Left colon (tissue), 2 donors: ENCODE measurements around the gene CKMT2. TPM values are rescaled to one million over a fixed set of nuclear protein-coding genes. Genes with fewer than 3 reads are reported as not detected.
"Not testable (repeated sequence)": the region's sequence is repeated elsewhere in the genome, so short reads cannot be mapped to it uniquely, and the experiment has no call there.

Experiments used
- ATAC-seq: fragments of 200-7000 bp; cut with Tn5 transposase; one replicate; pipeline ENCODE4 v1.9.1; 2020; ENCODE audit warnings: mild to moderate bottlenecking, moderate library complexity
- DNase-seq, 2 donors: peaks; one replicate each; pipeline ENCODE4 v3.0.0-alpha.2; 2020
- intact Hi-C, 2 donors: fragments of 100-400 bp; cut with DNase I in 1 of 2; cut with micrococcal nuclease in 1 of 2; formaldehyde crosslinking; loops; one replicate each; pipeline versions ENCODE4 v1.11.2 to v1.14.0; 2022; cut with DNase I, micrococcal nuclease
- total RNA-seq, 2 donors: library from RNA; stranded (reverse); fragmentation: NEBNext Ultra II Directional; extraction: Animal tissue kit (Norgen Biotek cat#: 25700); gene quantifications; one replicate each; pipeline ENCODE4 v1.2.1, GENCODE V29; 2021
- donor health status: DM: no; HTN: no; CAD: no.
- donor health status: DM: yes; HTN: yes; CAD: no.

CKMT2 gene
- total RNA-seq, 2 donors from 2014 or later = 0.64 to 2.0 TPM

- DNase-seq (no peak), ATAC-seq (no peak)
- intact Hi-C loops = no loop called here
Observed at GRCh38 chr5:81290146-81290545, 57.0 kb downstream of the CKMT2 start.

- ATAC-seq (peak; percentile 80), DNase-seq (no peak)
- intact Hi-C loops = no loop called here
Observed at GRCh38 chr5:81292130-81292529, 59.0 kb downstream of the CKMT2 start.

- DNase-seq, ATAC-seq, intact Hi-C loops: not testable (repeated sequence)
Observed at GRCh38 chr5:81294021-81294420, 60.9 kb downstream of the CKMT2 start.

GRCh38 chr5:81297531-81297930, 64.4 kb downstream of the CKMT2 start:
- DNase-seq (no peak), ATAC-seq (no peak)
- intact Hi-C loops = no loop called here

GRCh38 chr5:81300921-81301270, 67.8 kb downstream of the CKMT2 start:
- ATAC-seq = no peak
- no peak for DNase-seq
- intact Hi-C loops = no loop called here

GRCh38 chr5:81301271-81302015, 68.3 kb downstream of the CKMT2 start, which contains the start of gene ZCCHC9:
Gene ZCCHC9, plus strand, starts transcription at chr5:81301587. Its CDS starts 3,171 bp downstream, at chr5:81304758.
- intact Hi-C loops = no loop called here
- peak; percentile 97 for ATAC-seq
- peak; percentile 93 to 96 for DNase-seq

- DNase-seq (no peak), ATAC-seq (no peak)
- intact Hi-C loops = no loop called here
Observed at GRCh38 chr5:81302596-81302995, 69.5 kb downstream of the CKMT2 start.

GRCh38 chr5:81303563-81303962, 70.4 kb downstream of the CKMT2 start:
- DNase-seq (no peak), ATAC-seq (no peak)
- intact Hi-C loops = no loop called here

- DNase-seq (no peak), ATAC-seq (no peak)
- intact Hi-C loops = no loop called here
Observed at GRCh38 chr5:81305785-81306184, 72.7 kb downstream of the CKMT2 start.

- intact Hi-C loops = no loop called here
- no peak for DNase-seq
- no peak for ATAC-seq
Observed at GRCh38 chr5:81308836-81309235, 75.7 kb downstream of the CKMT2 start.

GRCh38 chr5:81310402-81311063, 77.4 kb downstream of the CKMT2 start:
- no peak for ATAC-seq
- no peak for DNase-seq
- intact Hi-C loops = no loop called here

- DNase-seq = no peak
- intact Hi-C loops = no loop called here
Observed at GRCh38 chr5:81313278-81313677, 80.2 kb downstream of the CKMT2 start.

GRCh38 chr5:81313686-81314085, 80.6 kb downstream of the CKMT2 start:
- DNase-seq (no peak), ATAC-seq (no peak)
- intact Hi-C loops = no loop called here

More at GRCh38 chr5:81313278-81313677, 80.2 kb downstream of the CKMT2 start:
- ATAC-seq = no peak

- intact Hi-C loops = no loop called here
- DNase-seq = no peak
- ATAC-seq = no peak
Observed at GRCh38 chr5:81314581-81314980, 81.5 kb downstream of the CKMT2 start.

GRCh38 chr5:81315336-81315735, 82.2 kb downstream of the CKMT2 start:
- ATAC-seq (no peak), DNase-seq (no peak)
- intact Hi-C loops = no loop called here

- intact Hi-C loops = no loop called here
- DNase-seq (no peak), ATAC-seq (no peak)
Observed at GRCh38 chr5:81315830-81316229, 82.7 kb downstream of the CKMT2 start.

Other genes with a start within 250 kb of the CKMT2 start
- gene ZCCHC9, start 68.3 kb downstream of the CKMT2 start, total RNA-seq = 10 to 100 TPM; 14.8 to 15.9 TPM
- not detected for gene ACOT12, start 160.8 kb downstream of the CKMT2 start, total RNA-seq